ENCODE measurements around the gene CACNA1H.
"Not testable (repeated sequence)": the region's sequence is repeated elsewhere in the genome, so short reads cannot be mapped to it uniquely, and the experiment has no call there.

The CACNA1H gene

DNA sequence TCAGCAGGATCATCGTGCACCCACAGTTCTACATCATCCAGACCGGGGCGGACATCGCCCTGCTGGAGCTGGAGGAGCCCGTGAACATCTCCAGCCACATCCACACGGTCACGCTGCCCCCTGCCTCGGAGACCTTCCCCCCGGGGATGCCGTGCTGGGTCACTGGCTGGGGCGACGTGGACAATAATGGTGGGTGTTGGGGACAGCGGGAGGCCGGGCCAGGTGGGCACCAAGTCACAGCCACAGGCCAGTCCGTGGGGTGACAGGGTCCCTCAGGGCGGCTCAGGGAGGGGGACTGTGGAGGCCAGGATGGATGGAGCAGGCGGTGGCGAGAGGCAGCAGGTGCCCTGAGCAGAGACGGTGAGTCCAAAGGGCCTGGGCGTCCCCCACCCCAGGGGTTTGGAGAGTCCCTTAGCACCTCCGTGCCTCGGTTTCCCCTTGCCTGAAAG lies 104.0 kb downstream of the CACNA1H start:
- DNase-seq: no peak

DNA sequence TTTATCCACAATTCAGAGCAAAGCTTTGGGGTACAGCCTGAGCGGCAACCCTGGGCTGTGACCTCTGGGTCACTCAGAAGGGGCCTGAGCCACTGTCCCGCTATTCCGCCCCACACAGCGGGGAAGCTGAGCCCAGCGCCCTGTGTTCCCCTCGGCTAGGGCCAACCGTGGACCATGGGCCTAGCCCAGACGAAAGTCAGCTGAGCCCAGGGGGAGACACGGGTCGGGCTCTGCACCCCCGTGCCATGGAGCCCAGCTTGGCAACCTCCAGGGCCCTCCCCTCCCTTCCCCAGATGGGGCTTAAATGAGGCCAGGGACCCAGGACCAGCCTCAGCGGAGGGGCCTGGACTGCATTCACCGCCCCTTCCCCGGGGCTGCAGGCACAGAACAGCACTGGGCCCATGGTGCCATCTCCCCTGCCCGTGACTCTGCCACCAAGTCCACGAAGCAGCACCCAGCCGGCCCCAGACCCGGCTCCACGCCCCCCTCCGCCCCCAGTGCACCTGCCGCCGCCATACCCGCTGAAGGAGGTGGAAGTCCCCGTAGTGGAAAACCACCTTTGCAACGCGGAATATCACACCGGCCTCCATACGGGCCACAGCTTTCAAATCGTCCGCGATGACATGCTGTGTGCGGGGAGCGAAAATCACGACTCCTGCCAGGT lies 104.8 kb downstream of the CACNA1H start:
- no peak for DNase-seq

DNA sequence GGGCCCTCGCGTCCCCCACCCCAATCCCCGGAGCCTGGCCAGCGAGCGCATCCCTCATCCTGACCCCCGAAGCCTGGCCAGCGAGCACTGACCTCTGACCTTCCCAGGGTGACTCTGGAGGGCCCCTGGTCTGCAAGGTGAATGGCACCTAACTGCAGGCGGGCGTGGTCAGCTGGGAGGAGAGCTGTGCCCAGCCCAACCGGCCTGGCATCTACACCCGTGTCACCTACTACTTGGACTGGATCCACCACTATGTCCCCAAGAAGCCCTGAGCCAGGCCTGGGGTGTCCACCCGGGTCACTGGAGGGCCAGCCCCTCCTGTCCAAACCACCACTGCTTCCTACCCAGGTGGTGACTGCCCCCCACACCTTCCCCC lies 105.3 kb downstream of the CACNA1H start:
- no peak for DNase-seq

DNA sequence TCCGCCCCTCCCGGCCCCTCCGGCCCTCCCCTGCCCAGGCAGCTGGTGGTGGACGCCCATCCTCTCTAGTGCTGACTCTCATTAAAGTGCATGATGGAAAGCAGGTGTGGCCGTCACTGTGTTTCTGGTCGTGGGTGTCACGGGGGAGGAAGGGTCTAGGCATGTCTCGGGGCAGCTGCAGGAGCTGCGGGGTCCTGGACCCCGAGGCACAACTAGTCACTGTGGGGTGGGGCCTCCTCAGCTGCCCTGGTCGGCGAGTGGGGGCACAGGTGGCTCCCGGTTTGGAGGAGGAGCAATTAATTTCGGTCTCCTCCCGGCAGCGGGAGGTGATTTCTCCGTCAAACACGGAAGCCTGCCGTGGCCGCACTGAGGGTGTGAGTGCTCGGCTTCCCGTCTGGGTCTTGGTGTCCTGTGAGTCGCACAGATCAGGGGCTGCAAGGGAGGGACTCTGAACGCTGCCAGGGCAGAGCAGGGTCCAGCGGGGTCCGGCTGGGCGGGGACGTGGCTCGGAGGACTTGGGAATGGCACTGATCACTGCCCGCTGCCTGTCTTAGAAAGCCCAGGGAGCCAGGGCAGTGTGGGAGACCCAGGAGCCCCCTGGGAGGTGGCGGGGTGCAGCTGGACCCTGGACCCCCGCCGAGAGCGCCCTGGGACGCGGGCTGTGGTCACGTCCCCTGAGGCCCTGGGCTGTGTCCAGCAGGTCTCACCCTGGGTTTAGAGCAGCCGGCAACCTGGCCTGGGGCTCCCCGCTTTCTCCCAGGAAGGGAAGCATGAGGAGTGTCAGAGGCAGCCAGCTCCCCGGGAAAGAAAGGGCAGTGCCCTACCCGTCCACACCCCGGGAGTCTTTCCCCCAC lies 106.2 kb downstream of the CACNA1H start:
- DNase-seq: peak; percentile 38

DNA sequence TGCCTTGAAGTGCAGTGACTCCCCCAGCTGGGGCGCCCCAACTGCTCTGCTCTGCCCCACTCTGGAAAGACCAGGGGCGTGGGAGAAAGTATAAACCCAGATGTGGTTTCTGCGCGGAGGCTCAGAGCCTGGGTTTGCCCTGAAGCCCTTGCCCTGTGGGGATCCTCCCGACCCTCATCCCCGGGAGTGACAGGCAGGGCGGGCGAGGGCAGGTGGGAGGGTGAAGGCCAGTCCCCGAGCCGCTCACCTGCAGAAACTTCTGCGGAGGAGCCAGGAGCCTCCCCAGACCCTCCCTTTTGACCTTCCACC lies 106.8 kb downstream of the CACNA1H start:
- no peak for DNase-seq

DNA sequence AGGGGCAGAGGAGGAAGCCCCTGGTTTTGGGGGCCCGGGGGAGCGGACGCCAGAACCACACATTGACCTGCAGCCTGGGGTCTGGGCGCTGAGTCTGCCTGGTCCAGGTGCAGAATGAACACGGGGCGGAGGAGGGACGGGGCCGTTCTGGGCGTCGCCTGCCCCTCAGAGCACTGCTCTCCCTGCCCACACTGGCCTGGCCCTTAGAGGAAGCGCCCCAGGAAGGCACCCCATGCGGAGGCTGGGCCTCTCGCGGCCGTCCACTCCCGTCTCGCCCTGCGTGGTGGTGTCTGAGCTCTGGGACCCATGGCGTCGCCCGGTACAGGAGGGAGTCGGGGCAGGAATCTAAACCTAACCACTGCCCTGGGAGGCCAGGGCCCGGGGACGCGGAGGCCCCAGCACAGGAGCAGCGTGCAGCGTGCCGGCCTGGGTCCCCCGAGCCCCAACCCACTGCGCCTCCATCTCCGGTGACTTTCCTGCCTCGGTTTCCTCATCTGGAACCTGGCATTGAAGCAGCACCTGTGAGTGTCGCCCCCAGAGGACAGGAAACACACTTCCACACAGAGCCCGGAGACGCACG lies 107.3 kb downstream of the CACNA1H start:
- DNase-seq: no peak

DNA sequence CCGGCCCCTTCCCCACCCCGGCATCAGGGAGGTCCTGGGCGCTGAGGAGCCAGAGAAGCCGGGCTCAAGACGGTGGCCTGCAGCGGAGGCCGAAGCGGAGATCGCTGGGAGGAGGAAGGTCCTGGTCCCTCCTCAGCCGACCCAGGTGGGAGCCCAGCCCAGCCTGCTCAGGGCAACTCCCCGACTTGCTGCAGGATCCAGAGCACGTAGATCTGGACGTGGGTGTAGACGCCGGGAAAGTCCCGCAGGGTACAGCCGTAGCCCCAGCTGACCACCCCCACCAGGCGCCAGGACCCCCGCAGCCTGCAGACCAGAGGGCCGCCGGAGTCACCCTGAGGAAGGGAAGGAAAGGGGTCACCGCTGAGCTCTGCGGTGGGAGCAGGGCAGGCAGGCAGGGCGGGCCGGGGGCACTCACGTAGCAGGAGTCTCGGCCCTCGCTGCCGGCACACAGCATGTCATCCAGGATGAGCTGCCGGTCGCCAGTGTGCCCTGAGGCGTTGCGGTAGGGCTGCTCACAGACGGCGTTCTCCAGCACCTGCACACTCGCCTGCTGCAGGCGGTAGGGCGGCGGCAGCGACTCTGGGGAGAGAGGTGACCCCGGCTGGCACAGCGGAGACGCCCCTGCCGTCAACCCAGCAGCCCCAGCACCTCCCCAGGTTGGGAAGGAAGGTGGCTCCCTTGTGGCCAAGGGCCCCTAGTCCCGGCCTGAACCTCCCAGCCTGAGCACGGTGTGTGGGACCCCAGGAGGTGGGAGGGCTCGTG lies 108.4 kb downstream of the CACNA1H start:
- peak; percentile 50 for DNase-seq

DNA sequence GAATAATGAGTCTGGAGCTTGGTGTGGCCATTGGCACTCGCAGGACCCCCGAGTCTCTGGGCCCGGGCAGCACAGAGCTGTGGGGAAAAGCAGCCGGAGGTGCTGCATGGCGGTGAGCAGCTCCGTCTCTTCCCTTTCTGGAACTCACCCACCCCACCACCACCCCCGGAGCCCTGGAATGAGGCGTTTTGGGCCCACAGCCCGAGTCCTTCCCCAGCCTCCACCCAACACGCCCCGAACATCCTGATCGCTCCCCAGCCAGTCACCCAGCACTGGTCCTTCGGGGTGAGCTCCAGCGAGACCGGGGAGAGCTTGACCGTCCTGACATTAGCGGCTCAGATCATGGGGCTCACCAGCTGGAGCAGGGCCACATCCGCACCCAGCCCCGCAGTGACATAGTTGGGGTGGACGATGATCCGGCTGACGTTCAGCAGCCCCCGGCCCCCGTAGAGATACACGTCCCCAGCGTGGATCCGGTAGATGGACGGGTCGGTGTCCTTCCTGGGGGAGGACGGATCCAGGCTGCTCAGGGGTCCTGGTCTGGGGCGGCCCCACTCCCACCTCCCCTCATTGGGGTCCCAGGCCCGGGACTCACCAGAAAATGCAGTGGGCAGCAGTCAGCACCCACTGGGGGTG lies 109.4 kb downstream of the CACNA1H start:
- no peak for DNase-seq

DNA sequence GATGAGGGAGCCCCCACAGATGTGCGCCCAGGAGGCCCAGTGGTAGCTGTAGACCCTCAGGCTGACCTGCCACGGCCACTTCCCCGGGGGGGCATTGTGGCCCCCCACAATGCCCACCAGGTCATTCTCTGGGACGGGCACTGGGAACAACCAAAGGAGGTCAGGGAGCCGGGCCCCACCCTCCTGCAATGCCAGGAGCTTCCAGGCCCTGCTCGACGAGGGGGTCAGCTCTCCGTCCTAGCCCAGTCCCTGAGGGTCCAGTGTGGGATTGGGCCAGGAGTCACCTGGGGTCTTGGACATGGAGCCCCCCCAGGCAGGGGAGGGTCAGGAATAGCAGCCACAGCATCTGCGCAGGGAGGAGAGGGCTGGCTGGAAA lies 109.9 kb downstream of the CACNA1H start:
- no peak for DNase-seq

DNA sequence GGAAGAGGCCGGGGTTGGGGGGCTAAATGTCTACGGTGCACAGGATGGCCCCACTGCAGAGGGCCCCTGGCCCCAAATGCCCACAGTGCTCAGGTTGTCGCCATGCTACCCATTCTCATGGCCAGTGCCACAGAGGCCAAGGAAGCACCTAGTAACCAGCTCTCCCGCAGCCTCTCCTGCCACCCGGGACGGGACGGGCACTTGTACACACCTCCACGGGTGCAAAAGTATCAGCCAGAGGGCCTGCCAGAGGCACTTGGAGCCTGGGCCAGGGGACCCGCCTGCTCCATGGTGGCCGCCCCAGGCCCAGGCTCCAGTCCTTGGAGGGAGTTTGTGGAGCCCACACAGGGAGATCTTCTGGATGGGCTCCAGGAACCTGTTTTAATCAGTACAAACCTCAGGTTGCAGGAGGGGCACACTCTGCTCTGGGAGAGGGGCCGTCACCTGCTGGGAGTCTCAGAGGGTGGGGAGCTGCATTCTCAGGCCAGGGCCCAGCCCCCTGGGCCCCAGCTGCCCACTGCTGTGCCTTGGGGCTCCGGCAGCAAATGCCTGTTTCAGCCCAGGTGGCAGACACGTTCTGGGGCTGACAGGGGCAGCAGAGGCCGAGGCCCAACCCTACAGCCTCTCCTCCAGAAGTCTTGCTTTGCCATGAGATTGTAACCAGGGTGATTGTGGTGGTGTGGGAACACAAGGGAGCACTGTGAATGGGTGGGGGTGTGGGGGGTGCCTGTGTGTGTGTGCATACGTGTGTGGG lies 110.9 kb downstream of the CACNA1H start:
- DNase-seq: no peak

DNA sequence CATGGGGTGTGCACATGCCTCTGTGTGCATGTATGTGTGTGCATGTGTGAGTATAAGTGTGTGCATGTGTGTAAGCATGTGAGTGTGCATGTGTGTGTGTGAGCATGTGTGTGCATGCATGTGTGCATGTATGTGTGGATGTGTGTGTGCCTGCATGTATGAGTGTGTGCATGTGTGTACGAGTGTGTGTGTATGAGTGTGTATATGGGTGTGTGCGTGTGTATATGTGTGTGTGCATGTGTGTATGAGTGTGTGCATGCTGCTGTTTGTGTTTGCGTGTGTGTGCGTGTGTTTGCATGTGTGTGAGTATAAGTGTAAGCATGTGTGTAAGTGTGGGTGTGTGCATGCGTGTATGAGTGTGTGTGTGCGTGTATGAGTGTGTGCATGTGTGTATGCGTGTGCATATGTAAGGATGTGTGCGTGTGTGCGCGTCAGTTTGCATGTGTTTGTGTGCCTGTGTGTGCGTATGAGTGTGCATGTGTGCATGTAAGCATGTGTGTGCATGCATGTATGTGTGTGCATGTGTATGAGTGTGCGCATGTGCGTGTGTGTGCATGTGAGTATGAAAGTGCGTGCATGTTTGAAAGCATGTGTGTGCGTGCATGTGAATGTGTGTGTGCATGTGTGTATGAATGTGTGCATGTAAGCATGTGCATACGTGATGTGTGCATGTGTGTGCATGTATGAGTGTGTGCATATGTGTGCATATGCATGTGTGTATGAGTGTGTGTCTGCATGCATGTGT lies 111.6 kb downstream of the CACNA1H start:
- DNase-seq: no peak

DNA sequence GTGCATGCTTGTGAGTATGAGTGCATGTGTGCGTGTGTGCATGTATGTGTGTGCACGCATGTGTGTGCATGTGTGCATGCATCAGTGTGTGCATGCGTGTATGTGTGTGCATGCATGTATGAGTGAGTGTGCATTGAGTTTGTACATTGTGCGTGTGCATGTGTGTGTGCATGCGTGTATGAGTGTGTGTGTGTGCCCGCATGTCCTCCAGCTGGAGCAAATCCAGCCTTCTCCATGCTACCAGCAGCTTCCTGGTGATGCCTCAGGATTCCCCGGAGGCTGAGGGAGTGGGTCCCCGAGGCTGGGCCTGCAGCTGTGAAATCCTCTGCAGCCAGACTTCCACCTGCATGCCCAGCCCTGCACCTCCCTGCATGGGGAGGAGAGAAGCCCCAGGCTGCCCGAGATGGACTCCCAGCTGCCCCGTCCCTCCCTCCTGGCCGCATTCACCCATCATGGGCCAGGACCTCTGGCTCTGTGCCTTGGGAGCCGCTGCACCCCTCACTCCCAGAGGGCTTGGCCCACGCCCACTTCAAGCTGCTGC lies 112.3 kb downstream of the CACNA1H start:
- DNase-seq: no peak

DNA sequence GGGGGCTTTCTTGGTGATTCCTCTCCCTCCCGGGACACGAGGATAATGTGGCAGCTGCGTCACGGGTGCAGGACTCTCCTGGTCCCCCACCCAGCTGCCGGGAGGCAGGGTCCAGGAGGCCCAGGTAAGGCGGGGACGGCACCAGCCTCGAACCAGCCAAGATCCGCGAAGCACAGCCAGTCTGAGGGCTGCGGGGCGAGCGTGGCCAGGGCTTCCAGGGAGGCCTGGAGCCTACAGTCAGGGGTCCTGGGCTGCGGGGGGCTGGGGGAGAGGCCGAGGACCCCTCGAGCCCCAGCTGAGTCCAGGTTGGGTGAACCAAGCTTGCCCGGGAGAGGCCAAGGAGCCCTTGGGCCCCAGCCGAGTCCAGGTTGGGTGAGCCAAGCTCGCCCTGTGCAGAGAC lies 112.9 kb downstream of the CACNA1H start:
- no peak for DNase-seq

DNA sequence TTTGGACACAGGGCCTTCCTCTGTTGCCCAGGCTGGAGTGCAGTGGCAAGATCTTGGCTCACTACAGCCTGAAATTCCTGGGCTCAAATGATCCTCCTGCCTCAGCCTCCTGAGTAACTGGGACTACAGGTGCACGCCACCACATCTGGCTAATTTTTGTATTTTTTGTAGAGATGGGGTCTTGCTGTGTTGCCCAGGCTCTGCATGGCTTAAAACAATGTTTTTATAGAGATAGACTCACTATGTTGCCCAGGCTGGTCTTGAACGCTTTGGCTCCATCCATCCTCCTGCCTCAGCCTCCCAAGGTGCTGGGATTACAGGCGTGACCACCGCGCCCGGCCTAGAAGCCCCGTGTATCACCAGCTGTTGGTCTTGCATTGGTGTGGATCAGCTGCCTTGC lies 116.5 kb downstream of the CACNA1H start:
- not testable (repeated sequence) for DNase-seq

DNA sequence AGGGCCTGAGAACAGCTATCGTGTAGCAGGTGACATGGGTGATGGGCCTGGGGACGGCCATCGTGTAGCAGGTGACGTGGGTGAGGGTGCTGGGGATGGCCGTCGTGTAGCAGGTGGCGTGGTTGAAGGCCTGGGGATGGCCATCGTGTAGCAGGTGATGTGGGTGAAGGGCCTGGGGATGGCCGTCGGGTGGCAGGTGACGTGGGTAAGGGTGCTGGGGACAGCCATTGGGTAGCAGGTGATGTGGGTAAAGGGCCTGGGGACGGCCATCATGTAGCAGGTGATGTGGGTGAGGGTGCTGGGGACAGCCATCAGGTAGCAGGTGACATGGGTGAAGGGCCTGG lies 118.4 kb downstream of the CACNA1H start:
- no peak for DNase-seq
